HCT116 (cell line): ENCODE results near the gene KIAA2012. TPM values are rescaled to one million over a fixed set of nuclear protein-coding genes. Genes with fewer than 3 reads are reported as not detected.
A peak's percentile ranks its signal among the peaks of the same experiment; 100 is the strongest.

Source experiments
- ATAC-seq: fragments of 200-7000 bp; cut with Tn5 transposase; 2 replicates; pipeline ENCODE4 v1.9.1; 2020; ENCODE audit warnings: mild to moderate bottlenecking, moderate library complexity
- Bru-seq: library from RNA; stranded (reverse); fragments of 400-500 nt; gene quantifications from one replicate; lab custom pipeline; 2021; lab: Mats Ljungman, UMichigan
- BruChase-seq, 2 experiments: library from RNA; stranded (reverse); fragments of 400-500 nt; gene quantifications; one replicate each; lab custom pipeline; 2021; lab: Mats Ljungman, UMichigan
- BruUV-seq: library from RNA; stranded (reverse); fragments of 400-500 nt; replicated peaks from 2 replicates; lab custom pipeline; 2021; lab: Mats Ljungman, UMichigan
- CTCF ChIA-PET: fragments of 300-600 bp; sonication (Branson Sonifier 250); formaldehyde crosslinking; loops from one replicate; lab custom pipeline; 2021; ENCODE audit warnings: antibody characterized with exemption; lab: Charles Lee
- POLR2A ChIA-PET: fragments of 300-600, 350-600 bp; sonication (Branson Sonifier 250); formaldehyde crosslinking; loops from one replicate; lab custom pipeline; 2021; ENCODE audit warnings: antibody characterized with exemption; lab: Charles Lee
- RAD21 ChIA-PET, 2 experiments: fragments of 300-600 bp; sonication (Branson Sonifier 250); formaldehyde crosslinking; loops; one replicate each; lab custom pipeline; 2023; ENCODE audit warnings: low total read pairs in 2 of 2; ENCODE audit not compliant: uncharacterized antibody in 2 of 2, unreplicated experiment in 2 of 2, low non-redundant PET in 1 of 2; lab: Charles Lee
- DNase-seq: peaks from one replicate; pipeline ENCODE4 v3.0.0-alpha.2; 2010; ENCODE audit warnings: low read depth, low spot score
- H2AFZ ChIP-seq: fragments of 200-600 bp; shearing (Covaris generic), sonication (generic); 2 replicates; pipeline ENCODE4 v1.6.1; 2017; ENCODE audit warnings: low read depth, mixed run types, mixed read lengths, antibody characterized with exemption, low read length; ENCODE audit not compliant: poor library complexity, severe bottlenecking
- H3K27ac ChIP-seq: 2 replicates; pipeline ENCODE4 v1.5.1; 2012; ENCODE audit warnings: low read depth, low read length
- H3K27me3 ChIP-seq: fragments of 200-600 bp; sonication (generic); 2 replicates; pipeline ENCODE4 v1.6.1; 2016; ENCODE audit warnings: mixed run types, low read length, mixed read lengths; ENCODE audit not compliant: insufficient read depth
- H3K36me3 ChIP-seq, 2 experiments: fragments of 200-500 bp in 1 of 2; fragments of 200-600 bp in 1 of 2; sonication (Bioruptor generic) in 1 of 2; sonication (generic) in 1 of 2; 2 replicates each; pipeline versions ENCODE4 v1.5.1 to v1.6.1; 2014 to 2016; ENCODE audit warnings: low read length in 2 of 2, inconsistent platforms in 1 of 2, mixed read lengths in 1 of 2, mixed run types in 1 of 2; ENCODE audit not compliant: insufficient read depth in 2 of 2, control insufficient read depth in 1 of 2
- H3K4me1 ChIP-seq, 2 experiments: fragments of 200-600 bp in 1 of 2; sonication (generic) in 1 of 2; 2 replicates each; pipeline versions ENCODE4 v1.5.1 to v1.6.1; 2012 to 2017; ENCODE audit warnings: low read length in 2 of 2, inconsistent platforms in 1 of 2, mild to moderate bottlenecking in 1 of 2, mixed read lengths in 1 of 2, mixed run types in 1 of 2, moderate library complexity in 1 of 2; ENCODE audit not compliant: insufficient read depth in 2 of 2, control insufficient read depth in 1 of 2
- H3K4me2 ChIP-seq: fragments of 200-600 bp; sonication (generic); 2 replicates; pipeline ENCODE4 v1.6.1; 2017; ENCODE audit warnings: mixed run types, low read length, mixed read lengths
- H3K4me3 ChIP-seq, 2 experiments: fragments of 200-600 bp in 1 of 2; sonication (generic) in 1 of 2; replicated peaks in 1 of 2; 2 replicates each; pipeline ENCODE4 v1.5.1; 2011 to 2016; ENCODE audit warnings: low read length in 2 of 2, control low read depth in 1 of 2, low read depth in 1 of 2, mild to moderate bottlenecking in 1 of 2, mixed read lengths in 1 of 2, mixed run types in 1 of 2
- H3K79me2 ChIP-seq: fragments of 200-600 bp; sonication (generic); 2 replicates; pipeline ENCODE4 v1.6.1; 2017; ENCODE audit warnings: mild to moderate bottlenecking, mixed run types, low read length, moderate library complexity, mixed read lengths; ENCODE audit not compliant: insufficient read depth
- H3K9ac ChIP-seq: fragments of 200-600 bp; sonication (generic); 2 replicates; pipeline ENCODE4 v1.6.1; 2016; ENCODE audit warnings: low read length, mixed read lengths
- H3K9me2 ChIP-seq: fragments of 200-600 bp; sonication (generic), shearing (Covaris generic); 2 replicates; pipeline ENCODE4 v1.6.1; 2017; ENCODE audit warnings: mixed run types, mild to moderate bottlenecking, moderate library complexity; ENCODE audit not compliant: insufficient read depth
- H3K9me3 ChIP-seq, 2 experiments: fragments of 200-500 bp in 1 of 2; fragments of 200-600 bp in 1 of 2; sonication (Bioruptor generic) in 1 of 2; sonication (generic) in 1 of 2; 2 replicates each; pipeline ENCODE4 v1.6.1; 2014 to 2017; ENCODE audit warnings: low read length in 2 of 2, mixed read lengths in 2 of 2, inconsistent platforms in 1 of 2, low read depth in 1 of 2, mild to moderate bottlenecking in 1 of 2, mixed run types in 1 of 2, moderate library complexity in 1 of 2; ENCODE audit not compliant: control insufficient read depth in 1 of 2, insufficient read depth in 1 of 2
- H4K20me1 ChIP-seq: fragments of 200-600 bp; sonication (generic), shearing (Covaris generic); 2 replicates; pipeline ENCODE4 v1.6.1; 2017; ENCODE audit warnings: mixed run types, mild to moderate bottlenecking, moderate library complexity; ENCODE audit not compliant: insufficient read depth
- CBX3 ChIP-seq: IDR thresholded peaks from 2 replicates; pipeline ENCODE4 v1.6.1; 2012; ENCODE audit warnings: low read depth
- ELF1 ChIP-seq: IDR thresholded peaks from 2 replicates; pipeline ENCODE4 v1.6.1; 2012; ENCODE audit warnings: low read depth, borderline replicate concordance
- FOSL1 ChIP-seq: IDR thresholded peaks from 2 replicates; pipeline ENCODE4 v1.6.1; 2012; ENCODE audit warnings: low read depth
- POLR2A ChIP-seq: IDR thresholded peaks from 2 replicates; pipeline ENCODE4 v1.7.0; 2011; ENCODE audit warnings: borderline replicate concordance; ENCODE audit not compliant: insufficient read depth, insufficient read length; ENCODE audit errors: extremely low read depth
- POLR2AphosphoS5 ChIP-seq: IDR thresholded peaks from 2 replicates; pipeline ENCODE4 v1.6.1; 2011; ENCODE audit warnings: mild to moderate bottlenecking, low read depth, low read length, moderate library complexity
- SIN3A ChIP-seq: IDR thresholded peaks from 2 replicates; pipeline ENCODE4 v1.6.1; 2012; ENCODE audit warnings: low read depth
- SP1 ChIP-seq: IDR thresholded peaks from 2 replicates; pipeline ENCODE4 v1.6.1; 2012; ENCODE audit warnings: low read depth
- TCF7L2 ChIP-seq: IDR thresholded peaks from 2 replicates; pipeline ENCODE4 v1.7.0; 2011; ENCODE audit warnings: borderline replicate concordance, inconsistent platforms; ENCODE audit not compliant: insufficient read depth, insufficient read length; ENCODE audit errors: extremely low read depth
- ZNF274 ChIP-seq: fragments of 200-500 bp; sonication (Bioruptor generic); IDR thresholded peaks from 2 replicates; pipeline ENCODE4 v1.6.1; 2014; ENCODE audit warnings: mild to moderate bottlenecking, low read depth, low read length, inconsistent platforms
- intact Hi-C: fragments of 100-400 bp; cut with micrococcal nuclease; formaldehyde crosslinking; loops from 2 replicates; pipeline ENCODE4 v1.10.0; 2022
- long read RNA-seq: library from polyadenylated mRNA; unstranded; transcript quantifications from one replicate; pipeline ENCODE4 v2.0.0, GENCODE V29; 2021; ENCODE audit not compliant: unreplicated experiment
- polyA plus RNA-seq: library from polyadenylated mRNA; unstranded; fragments of >200 nt; gene quantifications from 2 replicates; pipeline ENCODE4 v1.2.1, GENCODE V29; 2012; ENCODE audit warnings: missing spikeins
- total RNA-seq: library from RNA; stranded (reverse); gene quantifications from one replicate; pipeline ENCODE4 v1.2.1, GENCODE V29; 2021; ENCODE audit not compliant: unreplicated experiment
- TF ChIP-seq, protein P1 (sequence below), 3 experiments: fragments of 200-600 bp in 1 of 3; sonication (generic) in 1 of 3; IDR thresholded peaks in 2 of 3; conservative IDR thresholded peaks in 1 of 3; 2 replicates each; pipeline ENCODE4 v1.5.1; 2012 to 2017; ENCODE audit warnings: low read depth in 2 of 3, low read length in 2 of 3, antibody characterized with exemption in 1 of 3, borderline replicate concordance in 1 of 3, control low read depth in 1 of 3, mild to moderate bottlenecking in 1 of 3, mixed read lengths in 1 of 3, mixed run types in 1 of 3, moderate library complexity in 1 of 3; ENCODE audit not compliant: insufficient read depth in 1 of 3

The KIAA2012 gene
- total RNA-seq (not detected), Bru-seq, nascent RNA (percentile 1 among the genes with signal in this experiment), BruChase-seq, experiment 1, labeled RNA remaining after a 6-hour chase (percentile 1 among the genes with signal in this experiment), BruChase-seq, experiment 2, labeled RNA remaining after a 2-hour chase (percentile 2 among the genes with signal in this experiment)
- not detected in 2 replicates for polyA plus RNA-seq
- long read RNA-seq, result 0 reads

DNA sequence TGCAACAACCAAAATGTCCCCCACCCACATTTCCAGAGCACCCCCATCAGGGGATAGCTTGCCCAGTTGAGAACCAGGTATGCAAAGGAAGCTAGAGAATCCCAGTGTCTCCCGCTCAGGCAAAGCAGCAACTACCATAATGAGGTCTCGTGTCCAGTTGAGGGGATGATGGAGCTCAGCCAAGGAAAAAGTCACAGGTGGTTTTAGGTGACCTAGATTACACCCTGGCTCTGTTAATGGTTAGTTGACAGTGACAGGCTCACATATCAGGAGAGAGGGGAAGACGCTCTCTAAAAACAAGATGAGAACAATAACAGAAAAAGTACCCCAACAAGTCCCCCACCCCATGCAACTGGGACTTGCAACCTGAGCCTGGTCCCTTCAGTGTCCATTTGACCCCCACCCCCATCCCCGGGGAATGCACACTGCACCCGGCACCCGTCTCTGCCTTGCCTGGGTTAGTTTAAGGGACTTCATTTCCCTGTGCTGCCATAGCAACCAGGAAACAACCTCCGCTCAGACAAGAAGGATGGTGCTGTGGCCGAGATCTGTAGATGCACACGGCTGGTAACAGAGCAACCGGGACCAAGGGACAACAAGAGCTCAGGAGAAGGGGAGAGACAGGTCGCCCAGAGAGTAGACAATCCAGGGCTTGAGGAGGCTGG, at the start of gene KIAA2012:
KIAA2012 (plus strand) TSS at position 519 of the 665 bp plus-strand sequence. CDS start 373 bp downstream, outside the sequence.
- Histone ChIP-seq H4K20me1 (no peaks in the 10 kb centered on the region), H3K9me2 (no peaks in the 10 kb centered on the region), H3K4me3 (no peak within 1 kb of the TSS), H2AFZ (no peak within 1 kb of the TSS), H3K9me3 (no peaks in the 10 kb centered on the region), H3K36me3 (no peaks in the 10 kb centered on the region), H3K4me2 (no peak within 1 kb of the TSS), H3K27me3 (no peaks in the 10 kb centered on the region), H3K27ac (no peak within 1 kb of the TSS), H3K4me1 (no peaks in the 10 kb centered on the region)
- ChIA-PET RAD21 (no interaction called here), CTCF (interaction anchor here (0.6 to 1.4 kb wide), 2 partner anchors 9 to 106 kb away, joined by 3 to 5 read pairs; no protein-coding TSS in a partner anchor), POLR2A (no interaction called here)
- DNase-seq, result no peak
- ATAC-seq, result no peak
- intact Hi-C loops, result no loop called here
- BruUV-seq, result no TSS peak
- no peak for TF ChIP-seq ZNF274
- TF ChIP-seq, all 23 proteins: peak for 0
- no peak within 1 kb of the TSS for H3K9ac ChIP-seq
- no peaks in the 10 kb centered on the region for H3K79me2 ChIP-seq

DNA sequence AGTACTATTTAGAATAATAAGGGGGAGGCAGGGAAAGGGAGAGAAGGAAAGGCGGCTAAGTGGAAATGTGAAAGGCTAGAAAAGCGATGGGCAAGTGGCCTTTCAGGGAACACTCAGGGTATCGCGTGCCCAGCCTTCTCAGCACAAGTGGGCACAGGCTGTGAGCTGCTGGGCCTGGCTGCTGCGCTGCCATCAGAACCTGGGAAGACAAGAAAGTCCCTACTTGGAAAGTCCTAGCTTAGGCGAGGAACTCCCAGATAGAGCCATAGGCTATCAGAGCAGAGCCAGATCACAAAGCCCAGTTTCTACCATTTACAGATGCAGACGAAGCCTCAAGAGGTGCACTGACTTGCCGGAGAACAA, 49.2 kb upstream of the KIAA2012 start:
- POLR2A ChIA-PET, result no interaction called here
- H3K4me1 ChIP-seq, result no peaks in the 10 kb centered on the region
- BruUV-seq, result no TSS peak
- DNase-seq, result no peak
- RAD21 ChIA-PET, result no interaction called here
- H3K9me3 ChIP-seq, result no peaks in the 10 kb centered on the region
- no peak overlapping the region for H3K4me3 ChIP-seq
- H3K27ac ChIP-seq, result no peak overlapping the region
- H2AFZ ChIP-seq, result no peak overlapping the region
- H3K9ac ChIP-seq, result no peak overlapping the region
- CTCF ChIA-PET, result no interaction called here
- H4K20me1 ChIP-seq, result no peaks in the 10 kb centered on the region
- no peak for TF ChIP-seq SP1
- no peak for TF ChIP-seq POLR2A
- TF ChIP-seq TCF7L2, result no peak
- TF ChIP-seq POLR2AphosphoS5, result no peak
- TF ChIP-seq FOSL1, result no peak
- TF ChIP-seq, protein P1, sequence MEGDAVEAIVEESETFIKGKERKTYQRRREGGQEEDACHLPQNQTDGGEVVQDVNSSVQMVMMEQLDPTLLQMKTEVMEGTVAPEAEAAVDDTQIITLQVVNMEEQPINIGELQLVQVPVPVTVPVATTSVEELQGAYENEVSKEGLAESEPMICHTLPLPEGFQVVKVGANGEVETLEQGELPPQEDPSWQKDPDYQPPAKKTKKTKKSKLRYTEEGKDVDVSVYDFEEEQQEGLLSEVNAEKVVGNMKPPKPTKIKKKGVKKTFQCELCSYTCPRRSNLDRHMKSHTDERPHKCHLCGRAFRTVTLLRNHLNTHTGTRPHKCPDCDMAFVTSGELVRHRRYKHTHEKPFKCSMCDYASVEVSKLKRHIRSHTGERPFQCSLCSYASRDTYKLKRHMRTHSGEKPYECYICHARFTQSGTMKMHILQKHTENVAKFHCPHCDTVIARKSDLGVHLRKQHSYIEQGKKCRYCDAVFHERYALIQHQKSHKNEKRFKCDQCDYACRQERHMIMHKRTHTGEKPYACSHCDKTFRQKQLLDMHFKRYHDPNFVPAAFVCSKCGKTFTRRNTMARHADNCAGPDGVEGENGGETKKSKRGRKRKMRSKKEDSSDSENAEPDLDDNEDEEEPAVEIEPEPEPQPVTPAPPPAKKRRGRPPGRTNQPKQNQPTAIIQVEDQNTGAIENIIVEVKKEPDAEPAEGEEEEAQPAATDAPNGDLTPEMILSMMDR (IDR thresholded peaks at IDR 0.05 in 2 of 3, conservative IDR thresholded peaks at IDR 0.05 in 1 of 3; ENCODE audit: borderline replicate concordance in 1 of 3, insufficient read depth in 1 of 3, low read depth in 2 of 3, low read length in 2 of 3), result no peak
- no peak for TF ChIP-seq CBX3
- no peak for TF ChIP-seq ELF1
- TF ChIP-seq SIN3A, result no peak
- H3K9me2 ChIP-seq, result no peaks in the 10 kb centered on the region
- no peaks in the 10 kb centered on the region for H3K79me2 ChIP-seq
- H3K36me3 ChIP-seq, result no peaks in the 10 kb centered on the region
- H3K4me2 ChIP-seq, result no peak overlapping the region
- intact Hi-C loops, result no loop called here
- ATAC-seq, result no peak
- H3K27me3 ChIP-seq, result no peaks in the 10 kb centered on the region
